NCI-H1930 (cell line): ENCODE data around the gene BHLHE41.

Experiments
- DNase-seq, 2 experiments: peaks; one replicate each; lab custom pipeline; 2025; lab: John Stamatoyannopoulos, UW

BHLHE41 gene

GRCh38 chr12:26077915-26078702 lies 46.7 kb downstream of the BHLHE41 start:
- no peak for DNase-seq
